ENCODE results near the gene ZNF624. TPM values are rescaled to one million over a fixed set of nuclear protein-coding genes. Genes with fewer than 3 reads are reported as not detected.

Gene ZNF624
- total RNA-seq, 1 donor from 2014 or later: 13.0 TPM

- DNase-seq: no peak
Measured at GRCh38 chr17:16593356-16594102, 60.1 kb downstream of the ZNF624 start.

- peak; percentile 96 for DNase-seq
Measured at GRCh38 chr17:16589097-16589969, 64.3 kb downstream of the ZNF624 start.

DNA sequence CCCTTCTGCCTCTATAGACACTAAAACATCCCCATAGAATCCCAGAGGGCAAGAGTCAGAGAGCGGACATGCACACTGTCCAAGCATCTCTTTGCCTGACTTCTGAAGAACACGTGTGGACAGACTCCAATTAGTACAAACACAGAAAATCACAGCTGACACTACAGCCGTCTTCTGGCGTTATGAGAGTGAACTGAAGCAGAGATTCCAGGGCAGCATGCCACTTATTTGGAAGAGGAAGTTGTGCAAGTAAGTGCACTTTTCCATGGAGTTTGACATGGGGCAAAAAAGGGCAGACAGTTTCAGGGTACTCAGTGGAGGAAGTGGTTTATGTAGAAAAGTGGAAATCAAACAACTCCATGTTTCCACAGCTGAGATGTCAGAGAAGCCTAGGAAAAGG lies 67.9 kb downstream of the ZNF624 start:
- DNase-seq: peak; percentile 41

DNA sequence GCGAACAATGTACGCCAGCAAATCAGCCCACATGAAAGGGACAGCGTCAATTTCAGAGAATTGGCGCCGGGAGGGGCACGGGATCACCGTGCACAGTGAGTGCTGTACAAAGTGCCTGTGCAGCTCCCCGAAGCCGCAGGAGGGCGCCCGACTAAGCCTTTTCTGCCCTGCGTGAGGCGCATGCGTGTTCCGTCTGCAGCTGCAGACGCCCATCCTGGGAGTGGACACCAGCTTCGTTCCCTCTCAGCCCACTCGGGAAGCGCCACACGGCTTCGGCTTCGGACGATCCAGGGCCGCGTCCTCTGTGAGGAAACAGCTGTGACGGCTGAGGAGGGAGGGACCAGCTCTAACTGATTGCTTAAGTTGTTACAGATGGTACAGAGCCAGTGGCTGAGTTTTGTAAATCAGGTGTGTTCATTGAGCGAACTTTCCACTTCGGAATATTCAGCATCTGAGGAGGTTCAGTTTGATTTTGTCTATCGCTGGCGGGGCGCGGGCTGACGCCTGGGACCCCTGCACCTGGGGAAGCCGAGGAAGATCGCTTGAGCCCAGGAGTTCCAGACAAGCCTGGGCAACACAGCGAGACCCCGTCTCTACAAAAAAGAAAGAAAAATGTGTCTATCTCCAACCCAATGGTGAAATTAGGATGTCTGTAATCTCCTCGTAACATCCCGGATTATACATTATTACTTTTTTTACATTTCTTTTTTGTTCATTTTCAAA lies 69.2 kb downstream of the ZNF624 start:
- DNase-seq: peak; percentile 97

- DNase-seq: peak; percentile 3
Measured at GRCh38 chr17:16583781-16584180, 69.9 kb downstream of the ZNF624 start.

- no peak for DNase-seq
Measured at GRCh38 chr17:16573466-16573865, 80.2 kb downstream of the ZNF624 start.

Small RNAs within 50 kb of the gene (small RNA-seq; reads per million reads assigned to genes)
- not detected for gene RNU6-405P (ENCODE audit: low replicate concordance)

Other genes starting within 250 kb of the ZNF624 start
- gene TRPV2, start 238.3 kb downstream of the ZNF624 start, total RNA-seq: 5.1 TPM
- gene LRRC75A, start 161.7 kb downstream of the ZNF624 start, total RNA-seq: 6.2 TPM
- gene ZNF287, start 84.6 kb downstream of the ZNF624 start, total RNA-seq: 6.7 TPM
- gene CCDC144A, start 36.4 kb upstream of the ZNF624 start, total RNA-seq: 3.3 TPM

Measured in tongue (tissue), 3 donors.